Measurements from ENCODE around the gene RAD21L1. TPM values are rescaled to one million over a fixed set of nuclear protein-coding genes. Genes with fewer than 3 reads are reported as not detected.
"Not testable (repeated sequence)": the region's sequence is repeated elsewhere in the genome, so short reads cannot be mapped to it uniquely, and the experiment has no call there.

Gene RAD21L1
- polyA plus RNA-seq, 1 donor, result not detected

DNA sequence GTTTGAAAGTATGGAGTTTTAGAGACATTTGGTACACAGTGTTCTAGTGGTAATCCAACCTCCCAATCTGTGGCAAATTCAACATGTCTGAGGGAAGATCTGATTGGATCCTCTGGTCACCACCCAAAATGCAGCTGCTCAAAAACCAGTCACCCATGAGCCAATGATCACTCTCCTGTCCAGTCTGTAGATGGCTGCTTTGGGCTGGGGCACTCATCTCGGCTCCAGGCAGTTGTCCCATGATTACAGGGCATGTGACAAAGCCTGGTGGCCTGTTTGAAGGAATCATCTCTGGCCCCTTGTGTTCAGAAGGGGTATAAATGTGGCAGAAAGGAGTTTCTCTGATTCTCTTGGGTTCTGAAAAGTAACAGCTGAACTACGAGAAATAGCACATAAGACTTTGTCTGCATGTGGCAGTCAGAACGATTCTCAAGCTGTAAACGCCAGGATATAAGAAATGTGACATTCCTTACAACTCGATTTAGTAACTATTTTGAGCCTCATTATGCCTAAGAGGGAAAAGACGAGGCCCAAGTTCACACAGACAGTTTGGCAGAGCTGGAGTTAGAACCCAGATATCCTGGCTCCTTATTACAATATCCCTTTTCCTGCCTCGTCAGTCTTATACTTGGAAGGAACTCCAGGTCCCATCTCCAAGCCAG lies 26.5 kb upstream of the RAD21L1 start:
- DNase-seq, result no peak

DNA sequence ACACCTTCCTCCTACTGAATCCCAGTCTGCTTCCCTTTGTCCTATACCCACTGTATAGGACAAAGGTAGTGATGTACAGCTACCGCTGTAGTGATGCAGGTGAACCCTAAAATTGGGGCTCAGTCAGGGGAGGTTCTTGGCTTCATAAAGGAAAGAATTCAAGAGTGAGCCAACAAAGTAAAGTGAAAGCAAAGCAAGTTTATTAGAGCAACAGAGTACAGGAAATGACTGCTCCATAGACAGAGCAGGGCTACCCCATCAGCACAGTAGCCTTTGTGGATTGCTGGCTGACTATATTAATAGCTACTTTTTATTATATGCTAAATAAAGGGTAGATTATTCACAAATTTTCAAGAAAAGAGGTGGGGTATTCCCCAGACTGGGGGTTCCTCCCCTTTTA lies 25.9 kb upstream of the RAD21L1 start:
- DNase-seq, result no peak

DNA sequence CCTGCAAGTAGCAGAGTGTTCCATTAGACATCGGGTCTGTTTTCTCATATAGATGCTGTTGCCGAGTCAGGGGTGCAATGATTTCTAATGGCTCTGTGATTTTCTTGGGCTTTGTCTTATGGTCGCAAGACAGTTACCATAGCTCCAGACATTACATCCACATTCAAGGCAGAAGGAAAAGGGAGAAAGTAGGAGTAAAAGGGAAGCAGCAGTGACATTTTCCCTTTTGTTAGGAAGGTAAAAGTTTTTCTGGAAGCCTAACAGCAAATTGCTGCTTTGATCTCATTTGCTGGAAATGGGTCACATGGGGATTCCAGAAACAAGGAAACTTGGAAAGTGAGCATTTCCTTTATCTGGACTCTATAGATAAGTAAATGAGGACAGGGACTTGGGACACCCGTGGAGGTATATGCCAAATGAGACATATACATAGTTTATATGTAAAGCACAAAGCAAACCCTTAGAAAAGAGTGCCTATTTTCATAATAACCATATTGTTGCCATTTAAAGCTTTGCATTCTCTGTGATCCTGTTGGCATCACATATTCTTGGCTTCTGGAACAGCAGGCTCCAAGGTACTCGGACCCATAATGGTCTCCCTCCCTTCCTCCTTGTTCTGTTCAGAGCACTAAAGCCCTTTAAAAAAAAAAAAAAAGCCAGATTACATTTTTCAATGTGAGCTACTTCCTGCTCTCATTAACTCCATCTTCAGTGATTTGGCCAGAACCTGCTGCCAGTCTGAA lies 22.9 kb upstream of the RAD21L1 start, which contains the start of gene C20orf202:
Gene C20orf202 (plus strand): TSS at position 693 of the 743 bp plus-strand sequence. CDS start 132 bp downstream, outside the sequence.
- no peak for DNase-seq

DNA sequence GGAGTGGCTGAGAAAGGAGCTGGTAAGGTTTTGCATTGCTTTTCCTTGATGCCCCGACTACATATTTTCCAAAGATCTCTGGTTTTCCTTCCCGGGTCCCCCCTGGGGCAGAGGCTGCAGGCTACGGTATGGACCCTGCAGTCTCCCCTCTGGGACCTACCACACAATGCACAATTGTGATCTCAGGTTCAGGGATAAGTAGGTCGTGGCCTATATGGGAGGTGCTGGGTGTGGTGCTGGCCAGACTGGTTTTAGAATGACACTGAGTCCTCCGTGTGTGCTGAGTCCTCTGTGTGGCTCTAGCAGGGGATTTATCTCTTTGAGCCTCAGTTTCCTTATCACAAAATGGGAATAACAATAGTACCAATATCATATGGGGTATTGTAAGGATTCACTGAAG lies 22.2 kb upstream of the RAD21L1 start:
- DNase-seq, result no peak

DNA sequence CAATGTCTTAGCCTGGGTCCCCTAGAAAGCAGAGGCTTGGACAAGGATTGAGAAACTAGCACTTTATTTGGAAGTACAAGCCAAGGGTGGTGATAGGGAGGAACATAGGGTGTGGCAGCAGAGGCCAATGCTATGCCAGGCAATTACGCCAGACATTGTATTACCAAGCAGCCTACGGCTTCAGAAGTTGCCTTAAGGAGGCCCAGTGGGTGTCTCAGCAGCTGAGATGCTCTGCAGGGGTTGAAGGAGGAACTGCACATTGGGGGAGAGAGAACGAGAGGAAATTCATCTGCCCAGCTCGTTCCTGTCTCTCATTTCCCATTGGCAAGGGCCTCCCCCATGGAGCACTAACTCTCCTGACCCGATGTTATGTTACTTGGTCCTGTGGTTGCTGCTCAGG lies 21.7 kb upstream of the RAD21L1 start:
- DNase-seq, result no peak

DNA sequence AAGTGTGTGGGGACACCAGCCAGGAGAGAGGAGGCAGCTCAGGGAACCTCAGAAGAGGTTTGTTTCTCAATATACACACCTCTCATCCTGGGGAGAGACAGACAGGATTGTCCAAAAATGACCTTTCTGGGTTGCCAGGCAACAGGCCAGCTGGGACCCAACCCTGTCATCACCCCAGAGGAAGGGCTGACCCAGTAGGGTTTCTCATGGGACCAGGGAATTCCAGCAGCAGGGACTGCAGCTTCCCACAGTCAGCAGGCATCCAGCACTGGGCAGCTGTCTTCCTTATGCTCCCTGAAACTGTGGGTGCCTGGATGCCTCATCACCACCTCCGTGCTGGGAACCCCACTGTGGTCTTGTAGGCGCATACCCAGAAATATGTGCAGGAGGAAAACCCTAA lies 21.3 kb upstream of the RAD21L1 start:
- DNase-seq, result no peak

DNA sequence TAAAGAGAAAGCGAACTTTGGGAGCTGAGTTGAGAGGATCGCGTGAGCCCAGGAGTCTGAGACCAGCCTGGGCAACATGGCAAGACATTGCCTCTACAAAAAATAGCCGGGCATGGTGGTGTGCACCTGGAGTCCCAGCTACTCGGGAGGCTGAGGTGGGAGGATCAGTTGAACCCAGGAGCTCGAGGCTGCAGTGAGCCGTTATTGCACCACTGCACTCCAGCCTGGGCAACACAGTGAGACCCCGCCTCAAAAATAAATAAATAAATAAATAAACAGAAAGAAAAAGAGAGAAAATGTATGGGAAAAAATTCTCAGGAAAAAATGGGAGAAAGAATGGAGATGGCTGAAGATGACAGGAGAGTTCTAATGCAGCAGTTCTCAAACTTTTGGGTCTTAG lies 20.0 kb upstream of the RAD21L1 start:
- DNase-seq, result no peak

DNA sequence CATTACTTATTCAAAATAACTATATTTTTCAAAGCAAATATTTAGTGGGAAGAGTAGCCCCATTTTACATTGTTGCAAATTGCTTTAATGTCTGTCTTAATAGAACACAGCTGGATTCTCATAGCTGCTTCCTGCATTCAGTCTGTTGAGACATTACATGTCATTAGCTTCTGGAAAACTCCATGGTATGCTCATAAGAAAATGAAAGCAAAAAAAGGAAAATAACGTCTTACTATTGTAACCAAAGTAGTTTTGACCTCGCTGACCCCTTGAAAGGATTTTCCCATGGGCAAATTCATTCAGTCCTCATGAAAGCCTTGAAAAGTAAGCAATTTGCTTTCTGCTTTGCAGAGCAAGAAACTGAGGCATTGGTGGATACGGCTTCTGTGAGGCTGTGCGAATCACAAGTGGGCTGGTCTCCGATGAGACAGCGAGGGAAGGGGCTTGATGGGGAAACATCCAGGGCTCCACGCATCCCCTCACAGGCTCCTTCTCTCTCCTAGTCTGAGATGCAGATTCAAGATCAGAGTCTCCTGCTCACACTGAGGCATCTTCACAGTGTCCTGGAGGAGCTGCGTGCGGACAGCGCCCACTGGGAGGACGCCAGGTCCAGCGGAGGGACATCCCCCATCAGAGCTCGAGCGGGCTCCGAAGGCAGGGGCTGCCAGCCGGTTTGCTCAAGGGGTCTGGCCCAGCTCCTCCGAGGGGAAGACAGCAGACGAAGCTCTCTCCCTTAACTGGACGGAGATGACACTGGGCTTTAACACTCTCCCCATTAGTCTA lies 19.3 kb upstream of the RAD21L1 start:
- DNase-seq, result no peak

DNA sequence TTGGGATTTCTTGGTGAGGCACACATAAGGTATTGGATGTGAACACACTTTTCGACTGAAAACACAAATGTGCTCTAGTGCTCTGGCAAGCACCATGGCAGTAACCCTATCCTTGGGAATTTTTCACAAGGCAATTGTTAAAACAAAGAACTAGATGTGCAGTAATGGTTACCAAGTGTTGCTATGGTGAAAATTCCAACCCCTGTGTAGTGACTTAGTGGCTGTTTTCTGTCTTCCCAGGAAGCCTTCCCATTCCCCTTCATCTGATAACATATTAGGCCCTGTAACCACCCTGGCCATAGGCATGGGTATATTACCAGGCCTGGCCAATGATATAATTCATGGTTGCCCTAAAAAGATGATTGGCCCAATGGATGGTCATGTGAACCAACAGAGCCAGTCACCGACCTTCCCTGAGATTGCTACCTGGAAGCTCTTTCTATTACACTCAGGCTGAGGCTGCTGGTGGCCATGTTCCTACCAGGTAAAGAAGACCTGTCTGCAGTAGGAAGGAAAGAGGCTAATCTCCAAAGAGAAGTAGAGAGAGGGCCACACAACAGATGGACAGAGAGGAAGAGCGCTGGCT lies 18.5 kb upstream of the RAD21L1 start:
- no peak for DNase-seq

DNA sequence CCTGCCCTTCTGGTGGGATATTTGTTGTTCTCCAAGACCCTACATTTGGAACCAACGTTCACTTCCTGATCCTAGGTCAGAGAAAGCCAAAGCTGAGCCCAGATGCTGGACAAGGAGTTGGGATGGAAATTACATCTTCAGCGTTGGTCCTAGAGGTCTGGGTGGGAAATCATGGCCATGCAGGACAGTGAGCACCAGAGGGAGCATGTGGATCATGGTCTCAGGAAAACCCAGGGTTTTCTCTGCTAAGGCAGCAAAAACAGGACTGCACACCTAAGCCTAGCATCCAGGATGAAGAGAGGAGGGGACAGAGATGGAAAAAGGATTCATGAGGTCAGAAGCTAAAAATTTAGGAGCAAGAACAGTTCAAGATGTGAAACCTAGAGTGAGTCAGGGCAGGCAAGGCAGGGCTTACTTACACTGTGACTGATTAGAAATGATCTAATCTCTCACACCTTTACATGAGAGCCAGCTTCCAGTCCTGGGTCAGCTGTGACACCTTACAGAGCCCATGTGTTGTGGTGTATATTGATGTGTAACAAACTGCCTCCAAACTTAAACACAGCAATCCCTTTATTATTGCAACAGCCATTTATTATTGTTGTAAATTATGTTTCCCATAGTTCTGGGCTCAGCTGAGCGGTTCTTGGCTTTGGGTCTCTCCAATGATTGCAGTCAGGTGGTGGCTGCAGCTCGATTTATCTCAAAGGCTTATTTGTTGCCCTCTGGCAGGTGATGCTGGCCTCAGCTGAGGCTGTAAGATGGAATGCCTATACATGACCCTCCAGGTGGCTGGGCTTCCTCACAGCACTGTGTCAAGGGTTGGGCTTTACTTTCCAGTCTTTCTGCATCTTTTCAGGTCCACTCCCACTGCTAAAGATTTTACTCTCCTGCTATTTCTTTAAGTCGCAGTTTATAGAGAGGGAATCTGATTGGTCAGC lies 16.1 kb upstream of the RAD21L1 start:
- DNase-seq, result no peak

DNA sequence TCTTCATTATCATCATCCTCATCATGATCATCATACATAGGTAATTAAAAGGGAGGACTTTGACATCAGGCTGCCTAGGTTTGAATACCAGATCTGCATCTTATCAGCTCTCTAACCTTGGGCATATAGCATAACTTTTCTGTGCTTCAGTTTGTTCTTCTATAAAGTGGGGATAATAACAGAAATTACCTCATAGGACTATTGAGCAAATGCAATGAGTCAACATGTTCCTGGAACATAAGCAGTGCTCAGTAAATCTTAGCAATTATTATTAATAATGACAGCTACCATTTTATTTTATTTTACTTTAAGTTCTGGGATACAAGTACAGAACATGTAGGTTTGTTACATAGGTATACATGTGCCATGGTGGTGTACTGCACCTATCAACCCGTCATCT lies 15.3 kb upstream of the RAD21L1 start:
- DNase-seq, result no peak

DNA sequence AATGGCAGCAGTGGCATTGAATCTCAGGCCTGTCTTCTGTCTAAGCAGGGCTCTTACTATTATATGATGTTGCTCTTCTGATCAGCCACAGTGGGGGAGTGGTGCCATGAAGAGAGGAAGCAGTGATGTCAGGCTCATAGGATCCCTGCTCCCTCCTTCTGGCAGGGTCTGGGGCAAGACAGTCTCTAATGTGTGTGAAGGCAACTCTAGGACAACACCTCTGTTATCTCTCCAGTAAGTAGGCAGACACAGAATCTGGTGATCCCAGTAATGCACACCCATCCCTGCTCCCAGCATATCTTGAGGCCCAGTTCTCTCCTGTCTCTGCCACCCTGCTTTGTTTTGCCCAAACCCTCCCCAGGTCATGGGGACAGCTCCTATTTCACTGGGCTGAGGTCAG lies 13.8 kb upstream of the RAD21L1 start:
- DNase-seq, result no peak

DNA sequence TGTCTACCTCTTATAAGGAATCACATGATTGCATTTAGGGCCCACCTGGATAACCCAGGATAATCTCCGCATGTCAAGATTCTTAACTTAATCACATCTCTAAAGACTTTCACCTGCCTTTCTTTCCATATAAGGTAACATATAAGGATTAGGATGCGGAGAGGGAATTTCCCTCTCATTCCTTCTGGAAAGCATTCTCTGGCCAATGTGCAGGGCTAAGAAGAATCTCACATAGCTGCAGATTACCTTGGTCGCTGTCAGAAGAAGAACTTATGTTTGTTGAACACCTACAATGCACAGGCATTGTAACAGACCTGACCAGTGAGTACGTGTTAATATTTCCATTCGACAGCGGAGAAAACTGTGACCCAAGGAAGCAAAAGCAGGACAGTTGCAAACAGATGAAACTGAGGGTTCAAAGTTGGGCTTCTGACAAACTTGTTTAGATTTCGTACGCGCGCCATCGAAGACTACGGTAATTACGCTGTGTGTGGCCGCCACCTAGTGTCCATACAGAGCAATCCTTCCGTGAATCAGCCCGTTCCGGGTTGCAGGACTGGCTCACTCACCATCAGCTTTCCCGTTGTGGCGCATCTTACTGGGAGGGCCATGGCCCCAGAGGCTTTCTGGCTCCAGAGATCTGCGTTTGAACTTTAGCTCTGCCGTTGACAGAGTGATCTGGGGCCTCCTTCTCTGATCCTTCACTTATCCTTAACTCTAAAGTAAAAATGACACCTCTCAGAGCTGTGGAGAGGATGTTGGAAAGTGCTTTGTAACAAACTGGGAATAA lies 13.0 kb upstream of the RAD21L1 start:
- DNase-seq, result peak; percentile 62

DNA sequence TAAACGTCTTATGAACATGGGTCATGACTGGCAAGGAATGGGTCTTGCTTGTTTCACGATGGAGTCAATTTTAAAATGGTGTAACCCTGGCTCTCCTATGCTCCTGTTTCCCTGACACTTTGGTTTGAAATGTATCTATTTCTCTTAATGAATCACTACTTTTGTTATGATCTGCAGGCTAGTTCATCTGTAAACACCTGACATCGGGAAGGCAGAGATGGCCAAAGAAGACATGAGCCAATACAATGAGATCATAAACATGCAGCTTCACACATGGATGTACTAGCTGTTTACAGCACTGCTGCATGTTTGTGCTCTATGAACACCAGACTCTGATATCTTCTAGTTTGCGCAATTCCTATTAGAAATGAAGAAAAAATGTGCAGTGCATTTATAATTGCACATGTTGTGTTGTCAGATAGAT lies 11.0 kb upstream of the RAD21L1 start:
- no peak for DNase-seq

DNA sequence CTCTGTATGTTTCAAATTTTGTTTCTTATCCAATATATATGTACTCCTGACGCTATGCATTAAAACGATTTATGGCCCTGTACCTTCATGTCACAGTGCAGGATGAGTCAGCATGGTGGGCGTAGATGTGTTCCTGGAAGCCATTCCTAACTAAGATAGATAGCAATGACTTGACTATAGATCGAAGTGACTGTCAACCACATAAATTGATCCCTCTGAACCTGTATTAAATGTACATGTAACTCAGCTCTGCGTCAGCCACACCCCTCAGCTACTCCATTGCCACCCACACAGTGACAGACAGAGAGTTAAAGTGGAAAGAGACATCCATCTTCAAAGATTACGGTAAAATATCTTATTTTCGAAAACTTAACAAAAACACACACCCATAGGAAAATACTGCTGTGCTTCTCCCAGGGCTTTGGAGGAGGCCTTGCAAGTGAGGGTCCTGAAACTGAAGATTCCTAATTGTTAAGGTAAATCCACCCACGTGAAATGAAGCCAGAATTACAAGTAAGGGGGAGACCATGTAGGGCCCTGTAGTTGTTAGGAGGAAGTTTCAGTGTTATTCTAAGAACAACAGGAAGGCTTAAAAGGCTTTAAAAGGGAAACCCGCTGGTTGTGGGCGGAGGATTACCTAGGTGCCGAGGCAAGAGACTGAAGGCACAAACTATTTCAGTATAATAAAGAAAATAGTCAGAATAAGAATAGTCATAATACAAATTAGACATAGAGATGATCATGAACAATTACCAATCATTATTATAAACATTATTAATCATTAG lies 10.3 kb upstream of the RAD21L1 start:
- no peak for DNase-seq

DNA sequence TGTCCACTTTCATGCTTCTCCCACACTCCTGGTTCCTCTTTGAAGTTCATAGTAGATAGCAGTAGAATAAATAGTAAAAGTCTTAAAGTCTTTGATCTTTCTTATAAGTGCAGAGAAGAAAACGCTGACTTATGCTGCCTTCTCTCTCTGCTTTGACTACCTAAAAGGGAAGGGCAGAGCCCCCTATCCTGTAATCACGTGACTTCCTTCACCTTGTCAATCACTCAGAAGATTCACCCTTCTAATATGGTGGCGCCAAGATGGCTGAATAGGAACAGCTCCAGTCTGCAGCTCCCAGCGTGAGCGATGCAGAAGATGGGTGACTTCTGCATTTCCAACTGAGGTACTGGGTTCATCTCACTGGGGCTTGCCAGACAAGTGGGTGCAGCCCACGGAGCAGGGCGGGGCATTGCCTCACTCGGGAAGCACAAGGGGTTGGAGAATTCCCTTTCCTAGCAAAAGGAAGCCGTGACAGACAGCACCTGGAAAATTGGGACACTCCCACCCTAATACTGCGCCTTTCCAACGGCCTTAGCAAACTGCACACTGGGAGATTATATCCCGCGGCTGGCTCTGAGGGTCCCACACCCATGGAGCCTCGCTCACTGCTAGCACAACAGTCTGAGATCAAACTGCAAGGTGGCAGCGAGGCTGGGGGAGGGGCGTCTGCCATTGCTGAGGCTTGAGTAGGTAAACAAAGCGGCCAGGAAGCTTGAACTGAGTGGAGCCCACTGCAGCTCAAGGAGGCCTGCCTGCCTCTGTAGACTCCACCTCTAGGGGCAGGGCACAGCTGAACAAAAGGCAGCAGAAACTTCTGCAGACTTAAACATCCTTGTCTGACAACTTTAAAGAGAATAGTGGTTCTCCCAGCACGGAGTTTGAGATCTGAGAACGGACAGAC lies 9.1 kb upstream of the RAD21L1 start:
- DNase-seq, result not testable (repeated sequence)

DNA sequence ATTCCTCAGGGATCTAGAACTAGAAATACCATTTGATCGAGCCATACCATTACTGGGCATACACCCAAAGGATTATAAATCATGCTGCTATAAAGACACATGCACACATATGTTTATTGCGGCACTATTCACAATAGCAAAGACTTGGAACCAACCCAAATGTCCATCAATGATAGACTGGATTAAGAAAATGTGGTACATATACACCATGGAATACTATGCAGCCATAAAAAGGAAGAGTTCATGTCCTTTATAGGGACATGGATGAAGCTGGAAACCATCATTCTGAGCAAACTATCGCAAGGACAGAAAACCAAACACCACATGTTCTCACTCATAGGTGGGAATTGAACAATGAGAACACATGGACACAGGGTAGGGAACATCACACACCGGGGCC lies 3.1 kb upstream of the RAD21L1 start:
- not testable (repeated sequence) for DNase-seq

DNA sequence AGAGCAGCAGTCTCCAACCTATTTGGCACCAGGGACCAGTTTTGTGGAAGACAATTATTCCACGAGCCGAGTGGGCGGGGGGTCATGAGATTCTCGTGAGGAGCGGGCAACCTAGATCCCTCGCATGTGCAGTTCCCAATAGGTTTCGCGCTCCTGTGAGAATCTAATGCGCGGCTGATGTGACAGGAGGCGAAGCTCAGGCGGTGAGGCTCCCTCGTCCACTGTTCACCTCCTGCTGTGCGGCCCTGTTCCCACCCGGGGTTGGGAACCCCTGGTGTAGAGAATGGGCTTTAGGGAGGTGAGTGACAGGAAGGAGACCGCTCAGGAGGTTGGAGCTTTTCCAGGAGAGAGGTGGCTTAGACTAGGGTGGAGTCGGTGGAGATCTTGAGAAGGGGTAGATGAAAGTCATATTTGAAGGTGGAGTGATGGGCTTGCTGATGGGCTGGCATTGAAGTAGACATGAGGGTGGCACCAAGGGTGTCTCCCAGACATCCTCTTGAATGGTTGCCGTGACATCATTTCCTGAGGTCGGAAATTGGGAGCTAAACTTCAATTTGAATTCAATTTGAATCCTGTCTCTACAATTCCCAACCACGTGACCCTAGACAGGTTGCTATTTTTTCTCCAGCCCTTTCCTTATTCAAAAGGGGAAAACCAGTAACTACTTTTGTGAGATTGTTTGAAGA lies 1.5 kb upstream of the RAD21L1 start:
- DNase-seq, result no peak
